Measurements from ENCODE around the gene AIF1.

The AIF1 gene

DNA sequence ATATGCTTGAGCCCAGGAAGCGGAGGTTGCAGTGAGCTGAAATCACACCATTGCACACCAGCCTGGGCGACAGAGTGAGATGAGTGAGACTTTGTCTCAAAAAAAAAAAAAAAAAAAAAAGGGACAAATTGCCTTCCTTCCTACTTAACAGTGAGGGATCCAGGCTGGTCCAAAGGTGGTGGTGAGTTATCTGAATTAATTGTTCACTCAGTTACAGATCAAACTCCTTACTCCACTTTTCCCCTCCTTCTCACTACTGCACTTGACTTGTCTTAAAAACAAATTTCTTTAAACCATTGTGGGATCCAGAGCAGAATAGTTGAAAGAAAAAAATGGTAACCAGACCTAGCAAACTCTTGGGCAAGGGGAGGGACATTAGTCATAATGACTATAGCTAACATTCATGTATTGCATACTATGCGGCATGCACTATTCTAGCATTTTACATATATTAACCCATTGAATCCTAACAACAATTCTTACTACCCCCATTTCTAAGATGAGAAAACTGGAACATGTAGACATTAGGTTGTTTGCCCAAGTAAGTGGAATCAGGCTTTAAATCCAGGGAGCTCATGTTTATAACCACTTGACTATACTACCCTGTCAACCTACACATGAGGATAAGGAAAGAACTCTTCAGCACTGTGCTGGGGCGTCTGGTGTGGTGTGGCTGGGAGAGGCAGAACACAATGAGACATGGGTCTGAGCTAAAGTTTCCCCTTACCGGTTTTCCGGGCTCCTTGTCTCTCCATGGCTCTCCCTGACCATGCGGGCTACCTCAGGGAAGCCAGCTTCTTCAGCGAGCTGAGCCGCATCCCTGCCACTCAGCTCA, 48.3 kb downstream of the AIF1 start:
- DNase-seq (ENCODE audit: low read depth in 2 of 2), result no peak

DNA sequence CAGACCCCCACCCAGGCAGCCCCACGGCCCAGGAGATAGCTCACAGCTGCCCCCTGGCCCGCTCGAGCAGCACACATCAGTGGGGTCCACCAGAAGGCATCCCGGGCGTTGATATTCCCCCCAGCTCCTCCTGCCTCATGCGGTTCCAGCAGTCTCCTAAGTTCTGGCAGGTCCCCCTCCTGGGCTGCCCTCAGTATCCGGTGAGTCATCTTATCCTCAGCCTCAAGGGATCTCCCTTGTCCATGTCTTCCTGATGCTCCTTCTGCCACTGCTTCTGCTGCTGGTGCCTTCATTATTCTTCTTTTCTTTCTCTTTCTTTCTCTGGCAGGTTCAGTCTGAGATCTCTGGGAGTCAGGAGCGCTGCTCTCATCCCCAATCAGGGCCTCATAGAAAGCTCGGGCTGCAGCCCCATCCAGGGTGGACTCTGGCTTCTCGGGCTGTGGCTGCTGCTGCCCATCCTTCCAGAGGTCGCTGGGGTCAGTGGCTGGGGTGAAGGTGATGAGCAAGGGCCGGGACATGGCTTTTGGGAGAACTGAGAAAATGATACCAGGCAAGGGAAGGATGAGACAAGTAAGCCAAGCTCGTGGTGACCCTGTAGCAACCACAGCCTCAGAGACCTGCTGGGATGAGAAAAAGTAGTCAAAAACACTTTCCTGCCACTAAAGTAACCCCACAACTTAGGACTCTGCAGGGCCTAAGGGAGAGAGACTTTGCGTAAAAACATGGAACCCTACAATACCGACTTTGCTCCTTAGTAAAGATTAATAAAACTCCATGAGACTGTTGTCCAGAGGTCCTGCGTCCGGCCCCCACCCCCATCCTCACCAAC, 49.1 kb downstream of the AIF1 start:
- no peak for DNase-seq (ENCODE audit: low read depth in 2 of 2)

DNA sequence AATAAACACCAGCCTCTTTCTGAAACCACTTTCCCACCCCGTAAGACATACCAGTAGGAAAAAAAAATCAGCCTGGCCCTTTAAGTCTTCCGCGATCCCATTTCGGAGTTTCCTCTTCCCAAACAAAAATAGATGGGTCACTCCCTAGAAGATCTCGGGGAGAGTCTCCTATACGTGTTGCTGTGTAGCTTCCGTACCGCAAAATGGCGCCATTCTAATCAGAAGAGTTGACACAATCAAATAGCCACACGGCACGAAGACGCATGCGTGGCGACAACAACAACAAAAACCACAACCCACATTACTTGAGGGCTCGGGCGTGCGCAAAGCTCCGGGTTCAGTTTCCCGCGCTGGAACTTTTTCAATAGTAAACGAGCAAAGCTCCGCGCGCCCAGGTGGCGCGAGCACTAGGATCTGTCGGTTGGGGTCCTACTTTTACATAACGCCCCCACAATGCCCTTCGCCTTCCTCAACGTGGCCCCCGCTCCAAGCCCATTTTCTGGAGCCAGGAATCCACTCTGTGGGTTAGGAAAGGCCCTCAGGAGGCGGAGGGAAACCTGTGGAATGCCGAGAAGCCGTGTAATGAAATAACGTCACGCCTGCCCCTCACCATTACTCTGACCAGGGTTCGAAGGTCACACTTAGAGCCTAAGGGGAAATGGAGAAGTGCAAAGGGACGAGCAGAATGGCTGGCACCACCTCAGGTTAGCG, 49.9 kb downstream of the AIF1 start, which contains the start of gene GPANK1:
TSS of gene GPANK1 (minus strand) at position 208 of the 711 bp plus-strand sequence. CDS start 519 bp downstream, outside the sequence.
- DNase-seq (ENCODE audit: low read depth in 2 of 2), result peak; percentile 83 to 84

DNA sequence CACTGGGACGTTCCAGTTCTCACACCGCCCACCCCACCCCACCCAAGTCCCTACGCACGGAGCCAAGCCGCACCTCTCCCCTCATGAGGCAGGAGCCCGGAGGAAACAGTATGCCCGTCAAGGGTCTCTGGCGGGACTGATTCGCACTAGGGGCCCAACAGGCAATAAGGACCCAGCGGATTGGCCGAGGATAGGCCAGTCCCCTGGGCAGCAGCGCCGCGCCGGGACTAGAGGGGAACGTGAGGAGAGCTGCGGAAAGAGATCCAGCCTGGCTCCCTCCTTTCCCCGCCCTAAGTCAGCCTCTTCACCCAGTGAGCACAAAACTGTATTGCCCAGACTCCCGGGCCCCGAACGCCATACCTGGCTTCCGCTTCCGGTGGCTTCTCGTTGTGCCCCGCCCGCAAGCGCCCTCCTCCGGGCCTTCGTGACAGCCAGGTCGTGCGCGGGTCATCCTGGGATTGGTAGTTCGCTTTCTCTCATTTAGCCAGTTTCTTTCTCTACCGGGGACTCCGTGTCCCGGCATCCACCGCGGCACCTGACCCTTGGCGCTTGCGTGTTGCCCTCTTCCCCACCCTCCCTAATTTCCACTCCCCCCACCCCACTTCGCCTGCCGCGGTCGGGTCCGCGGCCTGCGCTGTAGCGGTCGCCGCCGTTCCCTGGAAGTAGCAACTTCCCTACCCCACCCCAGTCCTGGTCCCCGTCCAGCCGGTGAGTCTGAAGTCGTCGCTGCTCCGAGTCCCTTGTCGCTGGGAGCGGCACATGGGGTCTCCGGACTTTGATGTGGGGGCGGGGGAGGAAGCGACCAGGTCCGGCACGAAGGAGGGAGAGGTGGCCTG, 50.7 kb downstream of the AIF1 start, which contains the start of gene CSNK2B:
TSS of gene CSNK2B (plus strand) at position 580 of the 836 bp plus-strand sequence. CDS start 752 bp downstream, outside the sequence.
- peak; percentile 96 to 99 for DNase-seq (ENCODE audit: low read depth in 2 of 2)

DNA sequence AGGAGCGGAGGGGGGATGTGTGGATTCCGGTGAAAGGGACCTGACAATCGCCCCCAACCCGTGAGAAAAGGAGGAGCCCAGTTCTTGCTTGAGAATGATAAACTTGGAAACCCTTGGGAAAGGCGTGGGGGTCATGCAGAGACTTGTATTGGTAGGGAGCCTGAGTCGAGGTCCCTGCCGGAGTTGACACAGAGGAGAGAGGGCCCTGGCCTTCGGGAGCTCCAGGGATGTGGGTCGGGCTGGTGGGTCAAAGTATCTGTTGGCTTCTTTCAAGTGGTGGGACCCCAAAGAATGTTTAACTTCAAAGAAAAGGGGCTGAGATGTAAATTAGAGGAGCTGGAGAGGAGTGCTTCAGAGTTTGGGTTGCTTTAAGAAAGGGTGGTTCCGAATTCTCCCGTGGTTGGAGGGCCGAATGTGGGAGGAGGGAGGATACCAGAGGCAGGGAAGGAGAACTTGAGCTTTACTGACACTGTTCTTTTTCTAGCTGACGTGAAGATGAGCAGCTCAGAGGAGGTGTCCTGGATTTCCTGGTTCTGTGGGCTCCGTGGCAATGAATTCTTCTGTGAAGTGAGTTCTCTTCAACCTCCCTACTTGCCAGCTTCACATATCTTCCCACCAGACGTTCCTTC, 51.4 kb downstream of the AIF1 start:
- DNase-seq (ENCODE audit: low read depth in 2 of 2), result no peak
